Keratinocyte (primary cell): Measurements from ENCODE around the gene NTN1. TPM values are rescaled to one million over a fixed set of nuclear protein-coding genes. Genes with fewer than 3 reads are reported as not detected.

Experiments
- DNase-seq: peaks from one replicate; pipeline ENCODE4 v3.0.0-alpha.2; 2011; ENCODE audit warnings: low read depth, missing footprints, low spot score
- FAIRE-seq: peaks from 2 replicates; lab custom pipeline; 2011; peaks lifted over from hg19 to GRCh38; lab: Jason Lieb, UNC
- H2AFZ ChIP-seq: 2 replicates; pipeline ENCODE4 v1.6.0; 2012; ENCODE audit warnings: low read length, control low read depth, inconsistent platforms; ENCODE audit not compliant: control insufficient read depth
- H3K27ac ChIP-seq: 2 replicates; pipeline ENCODE4 v1.5.1; 2011; ENCODE audit warnings: low read length; ENCODE audit not compliant: control insufficient read depth, insufficient read depth
- H3K27me3 ChIP-seq: 3 replicates; pipeline ENCODE4 v1.6.0; 2011; ENCODE audit warnings: low read length; ENCODE audit not compliant: control insufficient read depth, insufficient read depth; ENCODE audit errors: extremely low read depth
- H3K36me3 ChIP-seq, 2 experiments: 2 replicates in 1 of 2; 3 replicates in 1 of 2; pipeline ENCODE4 v1.5.1; 2011; ENCODE audit warnings: low read length in 2 of 2, mild to moderate bottlenecking in 1 of 2; ENCODE audit not compliant: control insufficient read depth in 2 of 2, insufficient read depth in 2 of 2; ENCODE audit errors: extremely low read depth in 1 of 2
- H3K4me1 ChIP-seq: 3 replicates; pipeline ENCODE4 v1.5.1; 2011; ENCODE audit warnings: low read length; ENCODE audit not compliant: control insufficient read depth, insufficient read depth; ENCODE audit errors: extremely low read depth
- H3K4me2 ChIP-seq: 3 replicates; pipeline ENCODE4 v1.6.0; 2011; ENCODE audit warnings: low read depth, low read length; ENCODE audit not compliant: control insufficient read depth, insufficient read depth; ENCODE audit errors: extremely low read depth
- H3K4me3 ChIP-seq, 3 experiments: fragments of 200-600 bp in 1 of 3; sonication (generic) in 1 of 3; 2 replicates in 2 of 3; 3 replicates in 1 of 3; pipeline ENCODE4 v1.5.1; 2011 to 2016; ENCODE audit warnings: low read length in 3 of 3, mild to moderate bottlenecking in 3 of 3, control low read depth in 2 of 3, inconsistent platforms in 1 of 3, low read depth in 1 of 3, mixed read lengths in 1 of 3, mixed run types in 1 of 3, moderate library complexity in 1 of 3; ENCODE audit not compliant: control insufficient read depth in 2 of 3, insufficient read depth in 2 of 3; ENCODE audit errors: extremely low read depth in 1 of 3
- H3K79me2 ChIP-seq: 2 replicates; pipeline ENCODE4 v1.6.0; 2012; ENCODE audit warnings: low read length; ENCODE audit not compliant: control insufficient read depth, insufficient read depth
- H3K9ac ChIP-seq: 3 replicates; pipeline ENCODE4 v1.6.0; 2011; ENCODE audit warnings: low read length; ENCODE audit not compliant: control insufficient read depth, insufficient read depth; ENCODE audit errors: extremely low read depth
- H3K9me1 ChIP-seq: 3 replicates; pipeline ENCODE4 v1.6.0; 2011; ENCODE audit warnings: low read length; ENCODE audit not compliant: control insufficient read depth, insufficient read depth; ENCODE audit errors: extremely low read depth
- H3K9me3 ChIP-seq: 2 replicates; pipeline ENCODE4 v1.5.1; 2012; ENCODE audit warnings: low read depth, low read length; ENCODE audit not compliant: control insufficient read depth
- H4K20me1 ChIP-seq: 3 replicates; pipeline ENCODE4 v1.6.0; 2011; ENCODE audit warnings: low read length; ENCODE audit not compliant: control insufficient read depth, insufficient read depth; ENCODE audit errors: extremely low read depth
- EZH2 ChIP-seq: IDR thresholded peaks from one replicate; pipeline ENCODE4 v1.6.1; 2012; ENCODE audit warnings: inconsistent platforms, mild to moderate bottlenecking, low read length, moderate library complexity
- dilution Hi-C: fragments of 300-500 bp; cut with MboI; formaldehyde crosslinking; loops from one replicate; pipeline ENCODE4 v1.7.0; 2020; ENCODE audit warnings: low sequenced_read_pairs; ENCODE audit not compliant: extremely low pct_ligation_motif_present
- polyA plus RNA-seq, 5 experiments: library from polyadenylated mRNA; depleted of rRNA in 3 of 5; stranded (reverse) in 3 of 5; stranded (forward) in 1 of 5; unstranded in 1 of 5; fragments of >200 nt; gene quantifications; 1 replicate in 1 of 5; 2 replicates in 3 of 5; 3 replicates in 1 of 5; pipeline versions ENCODE4 v1.2.1 to v1.2.3, GENCODE V29; 2011 to 2012; ENCODE audit warnings: missing spikeins in 2 of 5, low read depth in 1 of 5, low replicate concordance in 1 of 5
- TF ChIP-seq, protein P1 (sequence below), 3 experiments: IDR thresholded peaks in 1 of 3; conservative IDR thresholded peaks in 1 of 3; optimal IDR thresholded peaks in 1 of 3; 2 replicates in 2 of 3; 3 replicates in 1 of 3; pipeline versions ENCODE3 to v1.5.1; 2011; ENCODE audit warnings: low read length in 3 of 3, mild to moderate bottlenecking in 3 of 3, moderate library complexity in 2 of 3, control low read depth in 1 of 3, inconsistent platforms in 1 of 3; ENCODE audit not compliant: insufficient read depth in 2 of 3; ENCODE audit errors: extremely low read depth in 1 of 3

The NTN1 gene
- polyA plus RNA-seq, 1 donor (not counting 4 experiments of a cell fraction or from before 2014, with no cell fraction given), result 0.10 TPM

DNA sequence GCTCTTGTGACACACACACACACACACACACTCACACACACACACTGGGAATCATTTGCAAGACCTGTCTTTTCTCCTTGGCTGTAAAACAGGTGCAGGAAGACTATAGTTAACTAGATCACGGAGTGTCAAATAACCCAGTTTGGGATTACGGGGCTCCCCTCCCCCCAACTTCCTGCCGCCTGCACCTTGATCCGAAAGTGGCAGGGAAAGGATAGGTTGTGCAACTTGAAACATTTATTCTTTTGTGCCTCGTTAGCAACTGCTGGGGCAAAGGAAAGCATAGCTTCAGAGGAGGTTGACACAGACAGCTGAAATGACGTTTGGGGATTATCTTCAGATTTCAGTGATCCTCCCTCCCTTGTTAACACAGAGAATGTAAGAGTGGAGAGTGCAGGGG, 149.5 kb downstream of the NTN1 start:
- no peaks in the 10 kb centered on the region for H3K4me1 ChIP-seq
- H3K9me1 ChIP-seq, result no peaks in the 10 kb centered on the region
- no peaks in the 10 kb centered on the region for H3K36me3 ChIP-seq
- H3K27me3 ChIP-seq, result no peaks in the 10 kb centered on the region
- no peak for FAIRE-seq
- H3K9me3 ChIP-seq, result no peaks in the 10 kb centered on the region
- no peaks in the 10 kb centered on the region for H4K20me1 ChIP-seq
- H3K9ac ChIP-seq, result no peak overlapping the region
- dilution Hi-C loops, result no loop called here
- no peak overlapping the region for H3K4me3 ChIP-seq
- DNase-seq, result no peak
- H3K79me2 ChIP-seq, result no peaks in the 10 kb centered on the region
- H2AFZ ChIP-seq, result no peak overlapping the region
- no peak overlapping the region for H3K4me2 ChIP-seq
- TF ChIP-seq, protein P1, sequence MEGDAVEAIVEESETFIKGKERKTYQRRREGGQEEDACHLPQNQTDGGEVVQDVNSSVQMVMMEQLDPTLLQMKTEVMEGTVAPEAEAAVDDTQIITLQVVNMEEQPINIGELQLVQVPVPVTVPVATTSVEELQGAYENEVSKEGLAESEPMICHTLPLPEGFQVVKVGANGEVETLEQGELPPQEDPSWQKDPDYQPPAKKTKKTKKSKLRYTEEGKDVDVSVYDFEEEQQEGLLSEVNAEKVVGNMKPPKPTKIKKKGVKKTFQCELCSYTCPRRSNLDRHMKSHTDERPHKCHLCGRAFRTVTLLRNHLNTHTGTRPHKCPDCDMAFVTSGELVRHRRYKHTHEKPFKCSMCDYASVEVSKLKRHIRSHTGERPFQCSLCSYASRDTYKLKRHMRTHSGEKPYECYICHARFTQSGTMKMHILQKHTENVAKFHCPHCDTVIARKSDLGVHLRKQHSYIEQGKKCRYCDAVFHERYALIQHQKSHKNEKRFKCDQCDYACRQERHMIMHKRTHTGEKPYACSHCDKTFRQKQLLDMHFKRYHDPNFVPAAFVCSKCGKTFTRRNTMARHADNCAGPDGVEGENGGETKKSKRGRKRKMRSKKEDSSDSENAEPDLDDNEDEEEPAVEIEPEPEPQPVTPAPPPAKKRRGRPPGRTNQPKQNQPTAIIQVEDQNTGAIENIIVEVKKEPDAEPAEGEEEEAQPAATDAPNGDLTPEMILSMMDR (optimal IDR thresholded peaks at IDR 0.05 in 1 of 3, IDR thresholded peaks at IDR 0.05 in 1 of 3, conservative IDR thresholded peaks at IDR 0.05 in 1 of 3; ENCODE audit: extremely low read depth in 1 of 3, insufficient read depth in 2 of 3, low read length in 3 of 3), result no peak
- TF ChIP-seq EZH2, result no peak
- H3K27ac ChIP-seq, result no peak overlapping the region

DNA sequence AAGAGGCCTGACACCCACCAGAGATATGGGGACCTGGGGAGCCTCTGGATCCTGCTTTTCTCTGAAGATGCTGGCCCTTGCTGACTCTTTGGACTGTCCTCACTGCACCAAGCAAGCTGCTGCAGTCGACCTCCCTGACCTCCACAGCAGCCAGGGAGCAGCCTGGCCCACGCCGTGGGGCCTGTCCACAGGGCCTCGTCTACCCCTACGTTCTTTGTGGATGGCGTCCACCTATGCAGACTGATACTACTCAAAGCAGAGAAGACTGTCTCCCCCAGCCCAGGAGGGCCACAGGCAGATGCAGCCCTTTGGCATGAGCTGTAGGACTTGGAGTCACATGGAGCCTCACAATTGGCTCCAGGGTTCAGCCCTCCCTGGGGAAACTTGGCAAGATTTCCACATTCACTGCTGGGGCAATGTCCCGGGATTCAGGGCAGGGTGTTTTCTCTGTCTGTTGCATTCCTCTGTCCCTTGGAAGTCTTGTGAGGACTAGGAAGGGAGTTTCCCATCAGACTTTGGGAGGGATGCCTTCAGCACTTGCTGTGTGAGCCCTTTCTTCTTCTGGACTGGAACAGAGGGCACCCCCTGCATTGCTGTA, 152.2 kb downstream of the NTN1 start:
- H3K36me3 ChIP-seq, result no peaks in the 10 kb centered on the region
- H4K20me1 ChIP-seq, result no peaks in the 10 kb centered on the region
- no peak overlapping the region for H2AFZ ChIP-seq
- no peak overlapping the region for H3K4me3 ChIP-seq
- dilution Hi-C loops, result no loop called here
- H3K9me1 ChIP-seq, result no peaks in the 10 kb centered on the region
- H3K27me3 ChIP-seq, result no peaks in the 10 kb centered on the region
- H3K9ac ChIP-seq, result no peak overlapping the region
- H3K4me2 ChIP-seq, result no peak overlapping the region
- FAIRE-seq (no peak), DNase-seq (no peak)
- H3K27ac ChIP-seq, result no peak overlapping the region
- no peaks in the 10 kb centered on the region for H3K79me2 ChIP-seq
- H3K4me1 ChIP-seq, result no peaks in the 10 kb centered on the region
- TF ChIP-seq EZH2, result no peak
- TF ChIP-seq, protein P1 (optimal IDR thresholded peaks at IDR 0.05 in 1 of 3, IDR thresholded peaks at IDR 0.05 in 1 of 3, conservative IDR thresholded peaks at IDR 0.05 in 1 of 3; ENCODE audit: extremely low read depth in 1 of 3, insufficient read depth in 2 of 3, low read length in 3 of 3), result no peak
- H3K9me3 ChIP-seq, result peaks cover 1% of the 10 kb centered on the region
